Right renal cortex interstitium (tissue), 3 donors: ENCODE measurements around the gene INHBB. TPM values are rescaled to one million over a fixed set of nuclear protein-coding genes. Genes with fewer than 3 reads are reported as not detected.
A peak's percentile ranks its signal among the peaks of the same experiment; 100 is the strongest.

Source experiments
- DNase-seq, 3 donors: peaks; one replicate each; pipeline ENCODE4 v3.0.0-alpha.2; 2013; ENCODE audit warnings: low read depth in 3 of 3, low spot score in 2 of 3
- polyA plus RNA-seq, 3 donors: library from polyadenylated mRNA; unstranded; fragments of 120-200 nt; gene quantifications; one replicate each; pipeline ENCODE4 v1.2.1, GENCODE V29; 2013; ENCODE audit not compliant: insufficient read length in 3 of 3

Gene INHBB
- polyA plus RNA-seq, 3 donors = 0.04 TPM; not detected in 1

- no peak for DNase-seq
Observed at GRCh38 chr2:120394764-120395163, 48.8 kb downstream of the INHBB start.

- no peak for DNase-seq
Observed at GRCh38 chr2:120395221-120396012, 49.5 kb downstream of the INHBB start.

GRCh38 chr2:120396013-120396860 is 50.3 kb downstream of the INHBB start:
- peak; percentile 25 to 69 (median 51) for DNase-seq

- DNase-seq = no peak
Observed at GRCh38 chr2:120396861-120397811, 51.2 kb downstream of the INHBB start.

GRCh38 chr2:120398051-120398995 is 52.4 kb downstream of the INHBB start:
- no peak for DNase-seq

GRCh38 chr2:120398996-120399888 is 53.3 kb downstream of the INHBB start:
- DNase-seq = no peak

GRCh38 chr2:120399889-120400240 is 53.9 kb downstream of the INHBB start:
- no peak for DNase-seq

GRCh38 chr2:120400551-120400950 is 54.6 kb downstream of the INHBB start:
- no peak for DNase-seq

Other genes starting within 250 kb of the INHBB start
- gene TMEM185B, start 122.7 kb upstream of the INHBB start, polyA plus RNA-seq = 10 to 100 TPM; 24.5 to 27.5 (median 26.4) TPM
- gene RALB, start 93.3 kb upstream of the INHBB start, polyA plus RNA-seq = 10 to 100 TPM; 79.5 to 91.4 (median 90.9) TPM